Measurements from ENCODE around the gene OR1L6. TPM values are rescaled to one million over a fixed set of nuclear protein-coding genes. Genes with fewer than 3 reads are reported as not detected.

OR1L6 gene
- total and polyA plus RNA-seq, 2 experiments from 2014 or later: not detected

GRCh38 chr9:122777052-122777451 is 34.9 kb downstream of the OR1L6 start:
- no peak overlapping the region for H2AFZ ChIP-seq
- no peak overlapping the region for H3K27ac ChIP-seq
- no peaks in the 10 kb centered on the region for H4K20me1 ChIP-seq (ENCODE audit: insufficient read depth, poor library complexity, severe bottlenecking)
- H3K27me3 ChIP-seq: no peaks in the 10 kb centered on the region
- H3K4me3 ChIP-seq: no peak overlapping the region
- 73% methylated on average over 8 of the region's 8 CpGs for WGBS (ENCODE audit: low lambda C conversion rate, missing lambda C conversion rate)
- no peaks in the 10 kb centered on the region for H3K9me2 ChIP-seq (replicated peaks; ENCODE audit: insufficient read depth)
- no peaks in the 10 kb centered on the region for H3K4me1 ChIP-seq (ENCODE audit: insufficient read depth)
- H3K9me3 ChIP-seq (ENCODE audit: low read depth): no peaks in the 10 kb centered on the region
- DNase-seq (ENCODE audit: low spot score): no peak
- no peak overlapping the region for H3K4me2 ChIP-seq
- TF ChIP-seq CTCF (IDR thresholded peaks at IDR 0.05; ENCODE audit: poor library complexity) (no peak), EZH2phosphoT487 (IDR thresholded peaks at IDR 0.05; ENCODE audit: low read depth, severe bottlenecking, unreplicated experiment) (no peak), EZH2 (IDR thresholded peaks at IDR 0.05; ENCODE audit: borderline replicate concordance) (no peak)
- no peaks in the 10 kb centered on the region for H3K79me2 ChIP-seq
- no peaks in the 10 kb centered on the region for H3K36me3 ChIP-seq (replicated peaks; ENCODE audit: insufficient read depth, low read depth)

- no peak overlapping the region for H3K4me2 ChIP-seq
- no peaks in the 10 kb centered on the region for H3K4me1 ChIP-seq (ENCODE audit: insufficient read depth)
- no peak for TF ChIP-seq CTCF (IDR thresholded peaks at IDR 0.05; ENCODE audit: poor library complexity)
- TF ChIP-seq EZH2 (IDR thresholded peaks at IDR 0.05; ENCODE audit: borderline replicate concordance): no peak
- TF ChIP-seq EZH2phosphoT487 (IDR thresholded peaks at IDR 0.05; ENCODE audit: low read depth, severe bottlenecking, unreplicated experiment): no peak
- no peaks in the 10 kb centered on the region for H3K79me2 ChIP-seq
- H3K27me3 ChIP-seq: no peaks in the 10 kb centered on the region
- H2AFZ ChIP-seq: no peak overlapping the region
- no peaks in the 10 kb centered on the region for H4K20me1 ChIP-seq (ENCODE audit: insufficient read depth, poor library complexity, severe bottlenecking)
- H3K4me3 ChIP-seq: no peak overlapping the region
- H3K9me2 ChIP-seq (replicated peaks; ENCODE audit: insufficient read depth): no peaks in the 10 kb centered on the region
- H3K9me3 ChIP-seq (ENCODE audit: low read depth): no peaks in the 10 kb centered on the region
- no peak for DNase-seq (ENCODE audit: low spot score)
- H3K36me3 ChIP-seq (replicated peaks; ENCODE audit: insufficient read depth, low read depth): no peaks in the 10 kb centered on the region
- H3K27ac ChIP-seq: no peak overlapping the region
- WGBS (ENCODE audit: low lambda C conversion rate, missing lambda C conversion rate): 74% methylated on average over 3 of the region's 3 CpGs
Observed at GRCh38 chr9:122777935-122778627, 36.0 kb downstream of the OR1L6 start.

DNA sequence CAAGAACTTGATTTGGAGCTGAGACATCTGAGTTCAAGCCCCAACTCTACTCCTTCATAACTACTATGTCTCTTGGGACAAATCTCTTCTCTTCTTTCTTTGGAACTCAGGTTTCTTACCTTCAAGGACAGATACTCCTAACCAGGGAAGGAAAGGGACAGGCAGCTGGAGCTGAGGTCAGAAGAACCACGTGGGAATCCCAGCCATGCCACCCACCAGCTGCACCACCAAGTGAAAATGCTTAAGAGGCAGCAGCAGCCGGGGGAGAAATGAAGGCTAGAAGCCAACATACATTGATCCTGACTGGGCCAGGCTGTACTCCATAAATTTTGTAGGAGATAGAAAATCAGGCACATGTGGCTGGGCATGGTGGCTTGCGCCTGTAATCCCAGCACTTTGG is 37.1 kb downstream of the OR1L6 start:
- Histone ChIP-seq H3K4me2 (no peak overlapping the region), H3K9me2 (replicated peaks; ENCODE audit: insufficient read depth) (no peaks in the 10 kb centered on the region), H3K27me3 (no peaks in the 10 kb centered on the region), H3K9me3 (ENCODE audit: low read depth) (no peaks in the 10 kb centered on the region), H4K20me1 (ENCODE audit: insufficient read depth, poor library complexity, severe bottlenecking) (no peaks in the 10 kb centered on the region), H2AFZ (no peak overlapping the region), H3K27ac (no peak overlapping the region), H3K4me1 (ENCODE audit: insufficient read depth) (no peaks in the 10 kb centered on the region), H3K36me3 (replicated peaks; ENCODE audit: insufficient read depth, low read depth) (no peaks in the 10 kb centered on the region), H3K4me3 (no peak overlapping the region), H3K79me2 (no peaks in the 10 kb centered on the region)
- DNase-seq (ENCODE audit: low spot score): no peak
- no peak for TF ChIP-seq CTCF (IDR thresholded peaks at IDR 0.05; ENCODE audit: poor library complexity)
- TF ChIP-seq EZH2 (IDR thresholded peaks at IDR 0.05; ENCODE audit: borderline replicate concordance): no peak
- TF ChIP-seq EZH2phosphoT487 (IDR thresholded peaks at IDR 0.05; ENCODE audit: low read depth, severe bottlenecking, unreplicated experiment): no peak
- 70% methylated on average over 3 of the region's 3 CpGs for WGBS (ENCODE audit: low lambda C conversion rate, missing lambda C conversion rate)

Measured in hepatocyte (in vitro differentiated cells).